NOMO-1 treated with DMSO at 0.1 percent for 48 hours (cell line): ENCODE results near the gene RASSF3.
"Not testable (repeated sequence)": the region's sequence is repeated elsewhere in the genome, so short reads cannot be mapped to it uniquely, and the experiment has no call there.

Experiments
- DNase-seq: peaks from one replicate; lab custom pipeline; 2025; ENCODE audit not compliant: unreplicated experiment; lab: John Stamatoyannopoulos, UW

Gene RASSF3

GRCh38 chr12:64688715-64689114 is 78.4 kb downstream of the RASSF3 start:
- no peak for DNase-seq

GRCh38 chr12:64690236-64690635 is 79.9 kb downstream of the RASSF3 start:
- not testable (repeated sequence) for DNase-seq

DNA sequence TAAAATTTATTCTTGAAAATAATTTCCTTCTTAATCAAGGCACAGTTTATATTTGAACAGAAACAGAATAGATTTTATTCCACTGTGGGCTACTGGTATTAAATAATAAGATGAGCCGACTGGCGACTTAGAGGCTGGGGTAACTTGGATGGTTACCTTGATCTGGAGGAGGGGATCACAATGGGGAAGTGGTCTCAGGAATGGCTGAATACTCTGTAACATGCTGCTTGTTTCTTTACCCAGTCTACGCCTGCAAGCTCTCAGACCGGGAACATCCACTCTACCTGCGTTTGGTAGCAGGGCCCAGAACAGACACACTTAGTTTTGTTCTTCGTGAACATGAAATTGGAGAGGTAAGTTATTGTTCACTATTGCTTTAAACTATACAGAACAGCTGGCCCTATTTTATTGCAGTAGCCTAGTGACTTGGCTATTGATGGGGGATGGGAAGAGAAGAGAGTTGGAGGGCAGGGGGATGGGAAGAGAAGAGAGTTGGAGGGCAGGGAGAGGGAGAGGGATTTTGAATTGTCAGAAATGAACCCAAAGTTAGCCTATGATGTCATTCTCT is 81.0 kb downstream of the RASSF3 start:
- no peak for DNase-seq

- DNase-seq, result no peak
Observed at GRCh38 chr12:64691795-64692583, 81.7 kb downstream of the RASSF3 start.

DNA sequence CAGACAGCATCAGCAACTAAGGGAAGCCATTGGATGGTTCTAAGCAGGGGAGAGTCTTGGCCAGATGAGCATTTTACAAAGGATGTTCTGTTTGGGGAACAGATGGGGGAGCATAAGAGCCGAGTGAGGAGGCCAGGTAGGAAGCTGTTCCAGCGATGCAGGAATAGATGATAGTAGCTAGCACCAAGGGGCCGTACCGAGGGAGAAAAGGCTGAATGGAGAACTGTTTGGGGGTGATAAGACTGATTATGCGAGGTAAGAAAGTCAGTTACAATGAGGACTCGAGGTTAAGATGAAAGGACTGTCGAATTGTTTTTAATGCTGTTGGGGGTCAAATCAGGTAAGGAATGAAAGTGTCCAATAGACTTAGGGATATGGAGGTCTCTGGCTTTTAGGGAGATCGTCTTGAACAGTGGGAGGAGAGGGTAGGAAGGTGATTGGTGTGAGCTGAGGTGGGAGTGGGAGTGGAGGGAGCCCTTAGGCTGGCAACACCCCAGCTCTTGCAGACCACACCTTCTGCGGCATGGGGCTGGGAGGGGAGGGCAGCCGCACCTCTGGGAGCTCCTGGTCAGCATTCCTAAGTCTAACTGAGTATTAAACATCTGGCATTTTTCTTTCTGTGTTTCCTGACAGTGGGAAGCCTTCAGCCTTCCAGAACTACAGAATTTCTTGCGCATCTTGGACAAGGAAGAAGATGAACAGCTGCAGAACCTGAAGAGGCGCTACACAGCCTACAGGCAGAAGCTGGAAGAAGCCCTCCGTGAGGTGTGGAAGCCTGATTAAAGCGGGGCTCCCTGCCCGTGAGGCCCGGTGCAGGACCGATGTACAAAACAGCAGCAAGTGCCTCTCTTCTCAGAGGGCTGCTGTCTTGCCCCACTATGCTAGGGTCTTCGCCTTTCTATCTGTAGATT is 84.1 kb downstream of the RASSF3 start:
- DNase-seq, result no peak

DNA sequence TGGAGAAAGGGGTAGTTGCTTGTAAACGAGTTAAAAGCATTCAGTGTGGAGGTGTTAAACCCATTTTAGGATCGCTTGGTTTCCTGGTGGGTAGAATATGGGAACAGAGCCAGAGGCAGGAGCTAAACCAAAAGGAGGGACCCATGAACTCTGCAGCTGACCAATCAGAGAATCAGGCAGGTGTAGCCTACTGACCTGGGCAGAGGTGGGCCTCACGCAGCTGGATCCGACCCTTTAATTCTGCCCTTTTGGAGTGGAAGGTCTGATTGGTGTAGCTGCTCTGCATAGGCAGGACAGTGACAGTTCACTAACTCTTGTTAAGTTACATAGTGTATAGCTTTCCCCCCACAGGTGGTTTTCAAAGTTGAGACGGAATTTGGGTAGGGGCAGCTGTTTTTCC is 85.3 kb downstream of the RASSF3 start:
- DNase-seq, result no peak

GRCh38 chr12:64696080-64696741 is 85.9 kb downstream of the RASSF3 start:
- DNase-seq, result peak; percentile 23

- DNase-seq, result peak; percentile 68
Observed at GRCh38 chr12:64699504-64700115, 89.3 kb downstream of the RASSF3 start.

GRCh38 chr12:64700532-64700931 is 90.2 kb downstream of the RASSF3 start:
- no peak for DNase-seq

- DNase-seq, result no peak
Observed at GRCh38 chr12:64701283-64701682, 91.0 kb downstream of the RASSF3 start.

- no peak for DNase-seq
Observed at GRCh38 chr12:64706306-64706705, 96.0 kb downstream of the RASSF3 start.

DNA sequence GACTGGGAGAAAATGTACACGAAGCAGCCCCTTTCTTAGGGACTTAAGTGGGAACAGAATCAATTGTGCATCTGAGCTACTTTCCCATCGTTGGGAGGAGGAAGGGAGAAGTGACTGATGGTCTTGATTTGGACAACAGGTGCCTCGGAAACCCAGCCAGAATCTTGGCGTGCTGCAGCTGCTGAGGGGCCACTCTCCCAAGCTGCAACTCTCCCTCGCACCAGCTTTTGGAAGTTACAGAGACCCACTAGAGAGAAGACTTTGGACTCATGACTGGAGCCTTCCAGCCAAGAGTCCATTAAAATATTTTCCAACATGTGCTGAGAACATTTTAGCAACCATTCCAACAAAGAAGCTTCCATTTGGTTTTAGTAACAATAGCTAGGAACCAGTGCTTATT is 96.6 kb downstream of the RASSF3 start:
- DNase-seq, result no peak

GRCh38 chr12:64707362-64707761 is 97.1 kb downstream of the RASSF3 start:
- DNase-seq, result no peak

DNA sequence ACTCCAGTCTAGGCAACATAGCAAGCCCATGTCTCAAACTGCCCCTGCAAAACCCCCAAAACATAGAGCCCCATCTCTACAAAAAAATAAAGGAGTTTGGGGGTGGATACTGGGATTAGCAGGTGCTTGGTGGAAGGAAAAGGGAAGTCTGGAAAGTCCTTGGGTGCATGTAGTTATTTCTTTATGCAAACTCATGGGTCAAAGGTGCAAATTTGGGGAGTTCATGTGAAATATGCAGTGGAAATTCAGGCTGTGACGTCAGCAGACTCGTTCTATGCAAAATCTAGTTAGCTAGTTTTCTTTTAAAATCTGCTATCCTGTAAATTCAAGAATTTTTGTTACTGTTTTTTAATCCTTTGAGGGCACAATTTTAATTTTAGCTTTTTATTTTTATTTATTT is 97.6 kb downstream of the RASSF3 start:
- no peak for DNase-seq

GRCh38 chr12:64709429-64709828 is 99.1 kb downstream of the RASSF3 start:
- no peak for DNase-seq

GRCh38 chr12:64713376-64713775 is 103.1 kb downstream of the RASSF3 start:
- peak; percentile 43 for DNase-seq

GRCh38 chr12:64714551-64714968 is 104.3 kb downstream of the RASSF3 start:
- DNase-seq, result peak; percentile 21

GRCh38 chr12:64716371-64716770 is 106.1 kb downstream of the RASSF3 start:
- DNase-seq, result no peak

DNA sequence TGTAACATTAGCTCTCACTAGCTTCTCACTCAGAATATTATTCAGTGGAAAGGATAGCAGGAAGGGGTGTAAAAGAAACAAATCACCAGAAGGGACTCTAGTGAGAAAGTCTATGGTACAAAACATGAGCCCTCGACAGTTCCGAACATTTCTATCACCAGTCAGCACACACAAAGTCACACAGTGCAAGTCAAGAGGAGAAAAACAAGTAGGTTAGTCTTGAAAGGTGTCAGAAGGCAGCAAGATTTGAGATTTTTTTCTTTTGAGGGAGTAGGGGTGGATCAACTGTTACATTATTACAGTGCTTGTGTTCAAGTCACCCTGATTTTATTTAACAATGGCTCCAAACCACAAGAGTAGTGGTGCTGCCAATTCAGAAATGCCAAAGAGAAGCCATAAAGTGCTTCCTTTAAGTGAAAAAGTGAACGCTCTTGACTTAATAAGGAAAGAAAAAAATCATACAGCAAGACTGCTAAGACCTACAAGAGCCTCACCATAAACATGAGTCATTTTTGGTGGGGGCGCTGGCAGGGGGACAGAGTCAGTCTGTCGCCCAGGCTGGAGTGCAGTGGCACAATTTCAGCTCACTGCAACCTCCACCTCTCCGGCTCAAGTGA is 106.7 kb downstream of the RASSF3 start:
- no peak for DNase-seq

DNA sequence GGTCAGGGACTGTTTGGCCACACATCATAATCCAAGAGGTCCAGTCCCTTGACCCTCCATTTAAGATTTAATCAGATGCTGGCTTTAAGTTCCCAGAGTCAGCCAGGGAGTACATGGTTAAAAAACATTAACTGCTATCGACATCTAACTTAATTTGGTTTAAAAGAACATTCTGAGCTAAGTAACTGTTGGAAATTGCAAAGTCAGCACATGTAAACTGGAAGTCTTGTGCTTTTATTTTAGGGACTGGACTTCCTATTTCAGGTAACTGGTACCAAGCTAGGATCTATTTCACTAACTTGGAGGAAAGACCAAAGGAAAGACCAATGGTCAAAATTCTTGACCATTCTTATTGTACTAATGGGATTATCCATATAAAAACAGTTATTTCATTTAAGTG is 108.4 kb downstream of the RASSF3 start:
- DNase-seq, result no peak
